T-helper 9 cell (primary cell): ENCODE results near the gene STPG3.

Source experiments
- DNase-seq: peaks from one replicate; pipeline ENCODE4 v3.0.0-alpha.2; 2020
- total RNA-seq, 2 donors: gene quantifications; one replicate each; lab custom pipeline; 2026; lab: John Stamatoyannopoulos, UW

STPG3 gene
- 0 to 0.72 reads per million in 2 donors for total RNA-seq

- DNase-seq = no peak
Observed at GRCh38 chr9:137251194-137251461, at the start of gene STPG3. TSS of gene STPG3 (plus strand) at chr9:137251286. CDS start at chr9:137251287, 1 bp downstream.

- no peak for DNase-seq
Observed at GRCh38 chr9:137202966-137203365, 48.1 kb upstream of the STPG3 start.

- DNase-seq = no peak
Observed at GRCh38 chr9:137204731-137205125, 46.4 kb upstream of the STPG3 start.

- peak; percentile 96 for DNase-seq
Observed at GRCh38 chr9:137205126-137206069, 45.7 kb upstream of the STPG3 start, which contains the start of the genes NDOR1 and TMEM203. TSS of gene NDOR1 (plus strand) at chr9:137205700. CDS start at chr9:137205778, 78 bp downstream. TSS of gene TMEM203 (minus strand) at chr9:137205648. CDS start at chr9:137205414, 234 bp downstream.

GRCh38 chr9:137206602-137207001 lies 44.5 kb upstream of the STPG3 start:
- no peak for DNase-seq

GRCh38 chr9:137211532-137211931 lies 39.6 kb upstream of the STPG3 start:
- DNase-seq = no peak

GRCh38 chr9:137212520-137212919 lies 38.6 kb upstream of the STPG3 start:
- DNase-seq = no peak

- DNase-seq = no peak
Observed at GRCh38 chr9:137213160-137214060, 37.7 kb upstream of the STPG3 start.

- DNase-seq = no peak
Observed at GRCh38 chr9:137214620-137215019, 36.5 kb upstream of the STPG3 start.

- DNase-seq = no peak
Observed at GRCh38 chr9:137215196-137215986, 35.7 kb upstream of the STPG3 start.

GRCh38 chr9:137216188-137216965 lies 34.7 kb upstream of the STPG3 start:
- no peak for DNase-seq

GRCh38 chr9:137217276-137218211 lies 33.5 kb upstream of the STPG3 start:
- no peak for DNase-seq

GRCh38 chr9:137218212-137218753 lies 32.8 kb upstream of the STPG3 start:
- DNase-seq = no peak

GRCh38 chr9:137218754-137219271 lies 32.3 kb upstream of the STPG3 start:
- no peak for DNase-seq

- DNase-seq = no peak
Observed at GRCh38 chr9:137219757-137220316, 31.2 kb upstream of the STPG3 start.

- no peak for DNase-seq
Observed at GRCh38 chr9:137220317-137221094, 30.6 kb upstream of the STPG3 start.

GRCh38 chr9:137221095-137221505 lies 30.0 kb upstream of the STPG3 start:
- no peak for DNase-seq

GRCh38 chr9:137221506-137222111 lies 29.5 kb upstream of the STPG3 start:
- no peak for DNase-seq
